Muscle layer of duodenum (tissue), 2 donors: ENCODE measurements around the gene RARS1.
"Not testable (repeated sequence)": the region's sequence is repeated elsewhere in the genome, so short reads cannot be mapped to it uniquely, and the experiment has no call there.

Experiments
- H3K27ac ChIP-seq: one replicate; pipeline ENCODE4 v1.7.0; 2013; ENCODE audit warnings: mild to moderate bottlenecking, low read length
- H3K27me3 ChIP-seq: one replicate; pipeline ENCODE4 v1.7.0; 2013; ENCODE audit warnings: low read depth, mild to moderate bottlenecking, control low read depth, low read length
- H3K36me3 ChIP-seq, 2 donors: one replicate each; pipeline ENCODE4 v1.7.0; 2013; ENCODE audit warnings: low read length in 2 of 2, control low read depth in 1 of 2, mild to moderate bottlenecking in 1 of 2; ENCODE audit not compliant: insufficient read depth in 2 of 2, control insufficient read depth in 1 of 2
- H3K4me1 ChIP-seq, 2 donors: one replicate each; pipeline ENCODE4 v1.7.0; 2013; ENCODE audit warnings: low read length in 2 of 2, mild to moderate bottlenecking in 2 of 2, control low read depth in 1 of 2, moderate library complexity in 1 of 2; ENCODE audit not compliant: insufficient read depth in 2 of 2, control insufficient read depth in 1 of 2
- H3K4me3 ChIP-seq, 2 donors: one replicate each; pipeline ENCODE4 v1.7.0; 2013; ENCODE audit warnings: low read length in 2 of 2, low read depth in 1 of 2, mild to moderate bottlenecking in 1 of 2
- H3K9me3 ChIP-seq, 2 donors: one replicate each; pipeline ENCODE4 v1.7.0; 2013; ENCODE audit warnings: low read length in 2 of 2, control low read depth in 1 of 2, mild to moderate bottlenecking in 1 of 2; ENCODE audit not compliant: control insufficient read depth in 1 of 2
- donor health status: healthy.

Gene RARS1

DNA sequence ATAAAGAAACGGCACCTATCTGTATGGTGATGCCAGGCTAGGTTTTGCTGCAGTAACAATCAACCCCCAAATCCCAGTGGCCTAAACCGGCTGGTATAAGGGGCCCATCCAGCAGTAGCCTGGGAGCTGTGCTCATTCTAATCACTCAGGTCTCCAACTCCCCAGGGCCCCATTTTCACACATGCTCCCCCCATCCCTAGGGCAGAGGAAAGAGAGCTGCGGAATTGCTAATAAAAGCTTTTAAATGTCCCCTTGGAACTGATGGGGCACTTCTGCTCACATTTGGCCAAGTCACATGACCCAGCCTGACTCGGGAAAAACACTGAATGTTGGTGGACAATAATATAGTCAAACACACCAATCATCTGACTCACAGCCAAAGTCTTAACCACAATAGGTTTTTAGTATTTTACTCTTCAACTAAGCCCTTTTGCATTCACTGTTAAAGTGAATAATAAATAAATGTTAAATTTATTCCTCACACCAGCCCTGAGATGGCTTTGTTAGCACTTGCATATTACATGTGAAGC lies 44.4 kb downstream of the RARS1 start:
- H3K27ac ChIP-seq = no peak overlapping the region
- peaks cover 19% of the 10 kb centered on the region for H3K27me3 ChIP-seq
- no peaks in the 10 kb centered on the region for H3K36me3 ChIP-seq
- no peaks in the 10 kb centered on the region for H3K9me3 ChIP-seq
- H3K4me3 ChIP-seq = no peak overlapping the region
- peaks cover 0 to 4% of the 10 kb centered on the region in 2 donors for H3K4me1 ChIP-seq

DNA sequence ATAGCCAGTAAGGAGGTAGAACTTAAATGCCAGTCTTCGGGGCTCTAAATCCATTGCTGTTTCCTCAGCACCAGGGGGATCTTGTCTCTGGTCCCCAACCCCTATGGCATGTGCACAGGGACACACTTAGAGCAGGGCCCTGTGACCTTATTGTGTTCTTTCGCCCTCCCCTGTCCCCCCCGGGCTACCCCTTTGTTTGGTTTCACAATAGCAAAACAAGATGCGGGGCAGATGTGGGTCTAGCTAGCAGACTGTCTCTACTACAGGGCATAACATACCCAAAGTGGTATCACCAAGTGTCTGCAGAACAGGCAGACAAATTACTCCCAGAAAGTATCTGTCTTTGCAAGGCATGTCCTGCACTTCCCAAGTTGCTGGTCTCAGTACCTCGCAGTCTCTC lies 44.9 kb downstream of the RARS1 start:
- Histone ChIP-seq H3K4me1 (peaks cover 0 to 4% of the 10 kb centered on the region in 2 donors), H3K27me3 (peaks cover 19% of the 10 kb centered on the region), H3K9me3 (no peaks in the 10 kb centered on the region), H3K4me3 (no peak overlapping the region), H3K36me3 (no peaks in the 10 kb centered on the region), H3K27ac (no peak overlapping the region)

DNA sequence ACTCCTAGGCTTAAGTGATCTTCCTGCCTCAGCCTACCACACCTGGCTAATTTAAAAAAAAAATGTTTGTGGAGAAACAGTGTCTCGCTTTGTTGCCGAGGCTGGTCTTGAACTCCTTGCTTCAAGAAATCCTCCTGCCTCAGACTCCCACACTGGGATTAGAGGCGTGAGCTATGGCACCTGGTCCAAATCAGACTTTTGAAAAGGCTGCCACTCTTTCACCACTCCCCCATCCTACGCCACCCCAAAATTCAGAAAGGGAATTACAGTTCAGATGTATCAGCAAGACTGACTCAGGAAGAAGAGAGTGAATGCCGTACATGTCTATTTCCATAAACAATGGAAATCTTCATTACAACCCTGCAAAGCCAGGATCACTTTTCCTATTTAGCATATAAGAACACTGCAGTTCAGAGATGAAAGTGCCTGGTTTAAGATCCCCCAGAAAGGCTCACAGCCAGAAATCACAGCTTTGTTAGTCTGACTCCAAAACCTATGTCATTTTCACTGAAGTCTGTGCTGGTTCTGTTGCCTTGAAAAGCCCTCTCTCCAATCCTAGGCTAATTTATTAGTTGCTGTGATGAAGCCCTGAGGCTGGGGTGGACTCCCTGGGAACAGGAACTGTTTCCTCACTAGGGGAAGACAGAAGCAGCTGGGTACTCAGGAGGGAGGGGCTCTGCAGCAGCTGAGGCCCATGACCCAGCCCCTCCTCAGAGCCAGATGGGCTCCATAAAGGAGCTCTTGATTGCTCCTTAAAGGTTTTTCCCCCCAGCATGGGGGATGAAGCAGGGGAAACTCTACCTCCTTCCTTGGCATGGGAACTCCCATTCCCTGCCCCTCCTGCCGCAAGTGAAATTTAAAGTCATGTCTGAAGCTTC lies 46.0 kb downstream of the RARS1 start:
- Histone ChIP-seq H3K4me1 (peaks cover 0 to 4% of the 10 kb centered on the region in 2 donors), H3K27me3 (peaks cover 19% of the 10 kb centered on the region)

GRCh38 chr5:168534351-168534750 lies 48.1 kb downstream of the RARS1 start:
- not testable (repeated sequence) for H3K4me3 ChIP-seq, H3K9me3 ChIP-seq, H3K4me1 ChIP-seq, H3K27ac ChIP-seq, H3K36me3 ChIP-seq
- peaks cover 19% of the 10 kb centered on the region for H3K27me3 ChIP-seq

More for the DNA sequence above, 46.0 kb downstream of the RARS1 start:
- Histone ChIP-seq H3K9me3 (no peaks in the 10 kb centered on the region), H3K4me3 (no peak overlapping the region), H3K27ac (no peak overlapping the region), H3K36me3 (no peaks in the 10 kb centered on the region)

DNA sequence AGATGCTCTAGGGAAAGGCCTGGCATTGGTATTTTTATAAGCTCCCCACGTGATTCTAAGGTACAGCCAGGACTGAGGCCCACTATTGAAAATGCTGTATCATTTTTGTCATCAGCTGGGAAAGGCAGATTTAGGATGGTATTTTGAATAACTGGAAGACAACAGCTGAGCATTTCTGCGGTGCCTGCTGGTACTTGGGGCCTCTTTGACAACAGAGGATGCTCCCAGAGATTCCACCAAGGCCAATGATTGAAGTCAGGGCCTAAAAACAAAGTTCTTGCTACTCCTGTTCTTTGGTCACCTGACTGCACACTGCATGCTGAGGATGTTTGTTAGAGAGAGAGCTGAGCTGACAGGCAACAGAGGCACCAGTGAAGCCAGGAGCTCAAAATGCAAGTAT lies 50.9 kb downstream of the RARS1 start:
- Histone ChIP-seq H3K4me3 (no peak overlapping the region), H3K27me3 (no peaks in the 10 kb centered on the region), H3K27ac (no peak overlapping the region), H3K9me3 (no peaks in the 10 kb centered on the region), H3K36me3 (no peaks in the 10 kb centered on the region), H3K4me1 (no peaks in the 10 kb centered on the region)

DNA sequence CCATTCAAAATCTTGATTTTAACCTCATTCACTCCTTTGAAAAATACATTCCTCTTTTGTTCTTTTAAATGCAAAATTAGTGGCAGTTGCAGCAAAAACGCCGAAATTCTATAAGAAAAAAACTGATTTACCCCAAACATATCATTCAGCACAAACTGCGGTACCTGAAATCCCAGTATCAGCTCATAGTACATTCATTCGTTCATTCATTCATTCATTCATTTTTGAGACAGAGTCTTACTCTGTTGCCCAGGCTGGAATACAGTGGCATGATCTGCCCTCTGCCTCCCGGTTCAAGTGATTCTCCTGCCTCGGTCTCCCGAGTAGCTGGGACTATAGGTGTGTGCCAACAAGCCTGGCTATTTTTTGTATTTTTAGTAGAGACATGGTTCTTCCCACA lies 63.3 kb downstream of the RARS1 start:
- no peaks in the 10 kb centered on the region for H3K27me3 ChIP-seq
- H3K36me3 ChIP-seq = peaks cover 15 to 16% of the 10 kb centered on the region in 2 donors
- no peak overlapping the region for H3K27ac ChIP-seq
- H3K9me3 ChIP-seq = no peaks in the 10 kb centered on the region
- no peak overlapping the region for H3K4me3 ChIP-seq
- H3K4me1 ChIP-seq = peaks cover 0 to 4% of the 10 kb centered on the region in 2 donors

DNA sequence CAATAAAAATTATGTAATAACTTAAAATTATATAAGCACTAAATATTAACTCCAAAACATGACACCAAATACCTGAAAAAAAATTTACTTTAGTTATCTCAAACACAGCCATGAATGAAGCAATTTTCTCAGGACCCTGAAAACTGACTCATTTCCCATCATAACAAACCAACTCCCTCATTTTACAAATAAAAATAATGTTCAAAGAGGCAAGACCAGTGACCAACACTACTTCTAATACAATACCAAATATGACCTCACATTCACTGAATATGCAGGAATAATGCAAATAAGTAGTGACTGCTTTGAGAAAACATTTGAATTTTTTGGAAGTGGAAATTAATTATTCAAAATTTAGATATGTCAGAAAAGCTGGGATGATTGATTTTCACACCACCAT lies 64.4 kb downstream of the RARS1 start:
- Histone ChIP-seq H3K9me3 (no peaks in the 10 kb centered on the region), H3K27me3 (no peaks in the 10 kb centered on the region), H3K36me3 (peaks cover 15 to 21% of the 10 kb centered on the region in 2 donors), H3K4me1 (peaks cover 0 to 4% of the 10 kb centered on the region in 2 donors), H3K27ac (no peak overlapping the region), H3K4me3 (no peak overlapping the region)

DNA sequence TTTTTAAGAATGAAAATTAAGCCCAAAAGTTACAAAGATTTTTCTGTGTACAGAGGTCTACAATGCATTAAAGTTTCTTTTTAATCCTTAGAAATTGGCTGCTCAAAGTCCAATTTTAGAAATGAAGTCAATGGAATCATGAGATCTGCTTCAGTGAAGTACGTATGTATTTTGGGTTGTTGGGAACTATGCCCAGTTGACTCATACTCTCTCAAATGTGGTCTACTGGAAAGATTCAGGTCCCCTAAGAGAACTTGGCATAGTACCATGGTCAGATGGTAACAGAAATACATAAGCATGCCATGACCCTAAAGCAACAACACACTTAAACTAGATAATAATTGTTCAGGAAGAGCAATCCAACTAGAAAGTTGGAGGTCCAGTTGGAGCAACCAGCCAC lies 65.9 kb downstream of the RARS1 start:
- peaks cover 15 to 34% of the 10 kb centered on the region in 2 donors for H3K36me3 ChIP-seq
- H3K4me3 ChIP-seq = no peak overlapping the region
- H3K27me3 ChIP-seq = no peaks in the 10 kb centered on the region
- peaks cover 0 to 4% of the 10 kb centered on the region in 2 donors for H3K4me1 ChIP-seq
- H3K27ac ChIP-seq = no peak overlapping the region
- H3K9me3 ChIP-seq = no peaks in the 10 kb centered on the region

- Histone ChIP-seq H3K4me1 (peaks cover 0 to 4% of the 10 kb centered on the region in 2 donors), H3K27me3 (no peaks in the 10 kb centered on the region), H3K36me3 (peaks cover 19 to 44% of the 10 kb centered on the region in 2 donors), H3K9me3 (no peaks in the 10 kb centered on the region), H3K4me3 (no peak overlapping the region), H3K27ac (no peak overlapping the region)
Observed at GRCh38 chr5:168553377-168554130, 67.3 kb downstream of the RARS1 start.

DNA sequence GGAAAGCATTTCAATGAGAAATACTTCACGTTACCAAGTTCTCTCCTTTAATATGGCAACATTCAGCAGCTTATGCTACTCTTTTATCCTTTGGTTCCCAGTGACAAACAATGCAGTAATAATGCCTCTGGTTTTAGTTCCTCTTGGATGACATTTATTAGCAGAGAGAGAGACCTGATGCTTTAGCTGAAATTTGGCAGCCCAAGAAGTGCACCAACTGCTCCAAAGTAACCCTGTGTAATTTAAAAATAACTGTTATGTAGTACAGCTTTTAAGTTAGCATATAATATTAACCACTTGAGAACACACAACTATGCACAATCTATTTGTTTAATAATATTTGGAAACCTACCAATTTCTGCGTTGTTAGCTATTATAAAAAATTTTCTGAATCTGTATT lies 71.1 kb downstream of the RARS1 start:
- H3K4me3 ChIP-seq = no peak overlapping the region
- no peaks in the 10 kb centered on the region for H3K4me1 ChIP-seq
- H3K36me3 ChIP-seq = peaks cover 34 to 53% of the 10 kb centered on the region in 2 donors
- H3K27me3 ChIP-seq = no peaks in the 10 kb centered on the region
- no peaks in the 10 kb centered on the region for H3K9me3 ChIP-seq
- no peak overlapping the region for H3K27ac ChIP-seq

- H3K4me1 ChIP-seq = no peaks in the 10 kb centered on the region
- H3K4me3 ChIP-seq = no peak overlapping the region
- no peak overlapping the region for H3K27ac ChIP-seq
- no peaks in the 10 kb centered on the region for H3K9me3 ChIP-seq
- H3K36me3 ChIP-seq = peaks cover 30 to 33% of the 10 kb centered on the region in 2 donors
- no peaks in the 10 kb centered on the region for H3K27me3 ChIP-seq
Observed at GRCh38 chr5:168562279-168562678, 76.0 kb downstream of the RARS1 start.
